B cell (primary cell): ENCODE measurements around the gene P2RY14. TPM values are rescaled to one million over a fixed set of nuclear protein-coding genes. Genes with fewer than 3 reads are reported as not detected.

Source experiments
- ATAC-seq: fragments of 200-7000 bp; cut with Tn5 transposase; one replicate; pipeline ENCODE4 v1.10.0; 2021; ENCODE audit warnings: low read depth, mild to moderate bottlenecking, moderate number of reproducible peaks, moderate library complexity
- CTCF ChIA-PET: fragments of 350-600 bp; sonication (Branson Sonifier 250); formaldehyde crosslinking; loops from one replicate; lab custom pipeline; 2021; ENCODE audit warnings: antibody characterized with exemption, inconsistent platforms; lab: Charles Lee
- POLR2A ChIA-PET: fragments of 350-600 bp; sonication (Branson Sonifier 250); formaldehyde crosslinking; loops from one replicate; lab custom pipeline; 2021; ENCODE audit warnings: antibody characterized with exemption; lab: Charles Lee
- DNase-seq: peaks from one replicate; pipeline ENCODE4 v3.0.0; 2013
- H2AFZ ChIP-seq: 2 replicates; pipeline ENCODE4 v1.6.1; 2012; ENCODE audit warnings: mild to moderate bottlenecking, low read depth, low read length; ENCODE audit not compliant: insufficient read depth, poor library complexity, severe bottlenecking
- H3K27ac ChIP-seq, 2 donors: 1 replicate in 1 of 2; 2 replicates in 1 of 2; pipeline ENCODE4 v1.5.1; 2012 to 2013; ENCODE audit warnings: low read length in 2 of 2, mild to moderate bottlenecking in 2 of 2, moderate library complexity in 1 of 2
- H3K27me3 ChIP-seq, 4 experiments: fragments of 200-600 bp in 1 of 4; sonication (generic) in 1 of 4; replicated peaks in 1 of 4; 1 replicate in 2 of 4; 2 replicates in 2 of 4; pipeline versions ENCODE4 v1.6.1 to v1.7.0; 2013 to 2016; ENCODE audit warnings: low read length in 3 of 4, mild to moderate bottlenecking in 2 of 4, mixed read lengths in 1 of 4, moderate library complexity in 1 of 4; ENCODE audit not compliant: insufficient read depth in 4 of 4, control insufficient read depth in 3 of 4; ENCODE audit errors: control extremely low read depth in 1 of 4
- H3K36me3 ChIP-seq, 2 experiments: replicated peaks in 1 of 2; 1 replicate in 1 of 2; 2 replicates in 1 of 2; pipeline versions ENCODE4 v1.6.1 to v1.7.1; 2013; ENCODE audit warnings: low read length in 1 of 2; ENCODE audit not compliant: insufficient read depth in 2 of 2, control insufficient read depth in 1 of 2; ENCODE audit errors: control extremely low read depth in 1 of 2, extremely low read depth in 1 of 2
- H3K4me1 ChIP-seq, 2 donors: fragments of 200-600 bp in 1 of 2; sonication (generic) in 1 of 2; 1 replicate in 1 of 2; 2 replicates in 1 of 2; pipeline versions ENCODE4 v1.5.1 to v1.6.1; 2013 to 2017; ENCODE audit warnings: low read length in 2 of 2; ENCODE audit not compliant: control insufficient read depth in 2 of 2, insufficient read depth in 2 of 2
- H3K4me2 ChIP-seq: replicated peaks from 2 replicates; pipeline ENCODE3; 2012; ENCODE audit warnings: mild to moderate bottlenecking, low read depth, low read length; ENCODE audit not compliant: poor library complexity, severe bottlenecking
- H3K4me3 ChIP-seq, 5 experiments: fragments of 200-600 bp in 1 of 5; sonication (generic) in 1 of 5; 1 replicate in 3 of 5; 2 replicates in 2 of 5; pipeline versions ENCODE4 v1.5.1 to v1.7.0; 2011 to 2016; ENCODE audit warnings: low read length in 4 of 5, mild to moderate bottlenecking in 4 of 5, low read depth in 2 of 5, control low read depth in 1 of 5, moderate library complexity in 1 of 5; ENCODE audit not compliant: insufficient read depth in 1 of 5; ENCODE audit errors: control extremely low read depth in 1 of 5, extremely low read depth in 1 of 5
- H3K79me2 ChIP-seq: fragments of 200-600 bp; sonication (generic); one replicate; pipeline ENCODE4 v1.6.0; 2016; ENCODE audit warnings: low read length; ENCODE audit not compliant: control insufficient read depth, insufficient read depth
- H3K9ac ChIP-seq: fragments of 200-600 bp; sonication (generic); 2 replicates; pipeline ENCODE4 v1.6.1; 2017; ENCODE audit warnings: mild to moderate bottlenecking, low read length, moderate library complexity
- H3K9me3 ChIP-seq, 3 donors: one replicate each; pipeline versions ENCODE4 v1.6.1 to v1.7.1; 2013; ENCODE audit warnings: low read length in 2 of 3; ENCODE audit not compliant: control insufficient read depth in 2 of 3, insufficient read depth in 1 of 3; ENCODE audit errors: control extremely low read depth in 1 of 3
- H4K20me1 ChIP-seq: 2 replicates; pipeline ENCODE4 v1.6.0; 2012; ENCODE audit warnings: mild to moderate bottlenecking, low read length; ENCODE audit not compliant: insufficient read depth, control insufficient read depth, poor library complexity, severe bottlenecking
- H3K27ac Mint-ChIP-seq: one replicate; pipeline ENCODE4 v1.8.0; 2021; ENCODE audit warnings: mixed read lengths
- H3K27me3 Mint-ChIP-seq: one replicate; pipeline ENCODE4 v1.8.0; 2021; ENCODE audit warnings: mixed read lengths
- H3K4me1 Mint-ChIP-seq: one replicate; pipeline ENCODE4 v1.8.0; 2021; ENCODE audit warnings: mixed read lengths
- H3K4me3 Mint-ChIP-seq: one replicate; pipeline ENCODE4 v1.8.0; 2021; ENCODE audit warnings: mixed read lengths
- H3K9me3 Mint-ChIP-seq: one replicate; pipeline ENCODE4 v1.8.0; 2022; ENCODE audit warnings: mixed read lengths; ENCODE audit not compliant: insufficient read depth
- EZH2 ChIP-seq: IDR thresholded peaks from 2 replicates; pipeline ENCODE4 v1.6.1; 2012; ENCODE audit warnings: borderline replicate concordance, low read depth, mild to moderate bottlenecking, moderate library complexity, low read length; ENCODE audit not compliant: insufficient read depth, poor library complexity, severe bottlenecking
- WGBS: methylation state at CpG from one replicate; pipeline ENCODE4 v1.1.5; 2013; ENCODE audit warnings: missing lambda C conversion rate; ENCODE audit not compliant: insufficient coverage; 5-methylcytosine and 5-hydroxymethylcytosine counted together
- intact Hi-C: fragments of 100-400 bp; cut with micrococcal nuclease; formaldehyde crosslinking; loops from one replicate; pipeline ENCODE4 v1.10.0; 2022
- polyA plus RNA-seq: library from polyadenylated mRNA; depleted of rRNA; stranded (reverse); fragments of >200 nt; gene quantifications from 2 replicates; pipeline ENCODE4 v1.2.3, GENCODE V29; 2012
- total RNA-seq, 2 donors: library from RNA; stranded (reverse); fragments of 120-200 nt in 1 of 2; gene quantifications; 1 replicate in 1 of 2; 2 replicates in 1 of 2; pipeline versions ENCODE4 v1.2.3 to v1.2.4, GENCODE V29; 2013 to 2022
- TF ChIP-seq, protein P1 (sequence below): fragments of 200-600 bp; IDR thresholded peaks from one replicate; pipeline ENCODE4 v1.8.0; 2022; ENCODE audit warnings: antibody characterized with exemption, mild to moderate bottlenecking

Gene P2RY14
- total and polyA plus RNA-seq, 2 donors (not counting 1 experiment from before 2014, with no cell fraction given): 7.0 to 11.3 TPM

DNA sequence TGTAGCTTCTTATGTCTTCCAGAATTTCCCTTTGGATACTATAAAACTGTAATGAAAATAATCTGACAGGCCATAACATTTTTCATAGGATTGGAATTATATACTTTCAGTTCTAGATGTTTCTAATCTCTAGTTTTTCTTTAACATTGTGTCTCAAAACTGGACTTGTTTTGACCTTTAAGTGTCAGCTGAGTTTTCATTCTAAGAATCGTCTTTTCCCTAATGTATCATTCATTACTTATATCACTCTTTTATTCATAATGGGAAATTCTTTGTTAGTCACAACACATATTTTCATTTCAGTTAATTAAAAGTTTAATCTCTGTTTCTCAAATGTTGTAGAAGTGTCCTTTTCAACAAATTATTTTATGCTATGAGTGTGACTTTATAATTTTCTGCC lies 87.2 kb downstream of the P2RY14 start:
- Mint-ChIP-seq H3K27me3 (no peaks in the 10 kb centered on the region), H3K27ac (no peak overlapping the region), H3K9me3 (no peaks in the 10 kb centered on the region), H3K4me3 (no peak overlapping the region), H3K4me1 (no peaks in the 10 kb centered on the region)
- Histone ChIP-seq H3K4me2 (no peak overlapping the region), H3K27me3 (no peaks in the 10 kb centered on the region), H4K20me1 (no peaks in the 10 kb centered on the region), H3K9ac (no peak overlapping the region), H3K4me3 (no peak overlapping the region), H3K9me3 (no peaks in the 10 kb centered on the region), H3K79me2 (no peaks in the 10 kb centered on the region), H2AFZ (no peak overlapping the region), H3K4me1 (no peaks in the 10 kb centered on the region), H3K36me3 (no peaks in the 10 kb centered on the region), H3K27ac (no peak overlapping the region)
- POLR2A ChIA-PET: no interaction called here
- DNase-seq: no peak
- no peak for TF ChIP-seq EZH2
- TF ChIP-seq, protein P1, sequence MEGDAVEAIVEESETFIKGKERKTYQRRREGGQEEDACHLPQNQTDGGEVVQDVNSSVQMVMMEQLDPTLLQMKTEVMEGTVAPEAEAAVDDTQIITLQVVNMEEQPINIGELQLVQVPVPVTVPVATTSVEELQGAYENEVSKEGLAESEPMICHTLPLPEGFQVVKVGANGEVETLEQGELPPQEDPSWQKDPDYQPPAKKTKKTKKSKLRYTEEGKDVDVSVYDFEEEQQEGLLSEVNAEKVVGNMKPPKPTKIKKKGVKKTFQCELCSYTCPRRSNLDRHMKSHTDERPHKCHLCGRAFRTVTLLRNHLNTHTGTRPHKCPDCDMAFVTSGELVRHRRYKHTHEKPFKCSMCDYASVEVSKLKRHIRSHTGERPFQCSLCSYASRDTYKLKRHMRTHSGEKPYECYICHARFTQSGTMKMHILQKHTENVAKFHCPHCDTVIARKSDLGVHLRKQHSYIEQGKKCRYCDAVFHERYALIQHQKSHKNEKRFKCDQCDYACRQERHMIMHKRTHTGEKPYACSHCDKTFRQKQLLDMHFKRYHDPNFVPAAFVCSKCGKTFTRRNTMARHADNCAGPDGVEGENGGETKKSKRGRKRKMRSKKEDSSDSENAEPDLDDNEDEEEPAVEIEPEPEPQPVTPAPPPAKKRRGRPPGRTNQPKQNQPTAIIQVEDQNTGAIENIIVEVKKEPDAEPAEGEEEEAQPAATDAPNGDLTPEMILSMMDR: no peak
- CTCF ChIA-PET: interaction anchor here (2.4 kb wide), 1 partner anchor 23 kb away, joined by 7 read pairs; no protein-coding TSS in a partner anchor
- intact Hi-C loops: no loop called here
- WGBS: no CpG with 5 or more reads among the region's 1 CpG
- no peak for ATAC-seq

DNA sequence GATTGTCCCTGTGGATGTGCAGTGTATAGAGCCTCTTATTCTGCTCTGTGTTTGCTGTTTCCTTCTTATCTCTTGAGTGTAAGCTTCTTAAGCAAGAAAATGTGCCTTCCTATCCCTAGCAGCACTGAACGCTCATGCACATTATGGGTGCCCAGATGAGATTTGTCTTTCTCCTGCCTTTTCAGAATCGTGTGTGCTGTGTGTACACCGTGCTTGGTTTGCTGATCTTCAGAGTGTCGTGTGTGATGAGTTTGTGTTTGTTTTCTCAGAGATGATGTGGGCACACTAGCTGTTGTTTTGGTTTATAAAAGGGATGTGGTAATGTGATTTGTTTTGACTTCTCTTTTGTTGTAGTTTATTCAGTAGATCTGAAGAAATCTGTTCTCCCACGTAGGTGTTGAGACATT lies 95.1 kb downstream of the P2RY14 start:
- ATAC-seq: no peak
- H3K9me3 Mint-ChIP-seq: no peaks in the 10 kb centered on the region
- TF ChIP-seq, protein P1: no peak
- TF ChIP-seq EZH2: no peak
- Histone ChIP-seq H3K9me3 (no peaks in the 10 kb centered on the region), H2AFZ (no peak overlapping the region), H3K79me2 (no peaks in the 10 kb centered on the region), H4K20me1 (no peaks in the 10 kb centered on the region), H3K36me3 (no peaks in the 10 kb centered on the region), H3K4me2 (no peak overlapping the region), H3K27ac (no peak overlapping the region), H3K4me1 (no peaks in the 10 kb centered on the region), H3K9ac (no peak overlapping the region), H3K4me3 (no peak overlapping the region), H3K27me3 (no peaks in the 10 kb centered on the region)
- H3K27ac Mint-ChIP-seq: no peak overlapping the region
- intact Hi-C loops: no loop called here
- DNase-seq: no peak
- POLR2A ChIA-PET: no interaction called here
- H3K27me3 Mint-ChIP-seq: no peaks in the 10 kb centered on the region
- CTCF ChIA-PET: interaction anchor here (1.0 to 1.3 kb wide), 3 partner anchors 15 to 45 kb away, joined by 3 to 7 read pairs (median 3); no protein-coding TSS in a partner anchor
- 83% methylated on average over 1 of the region's 5 CpGs for WGBS
- H3K4me1 Mint-ChIP-seq: no peaks in the 10 kb centered on the region
- H3K4me3 Mint-ChIP-seq: no peak overlapping the region
